ENCODE results near the gene APOL3. TPM values are rescaled to one million over a fixed set of nuclear protein-coding genes. Genes with fewer than 3 reads are reported as not detected.

APOL3 gene
- total RNA-seq, 1 experiment from 2014 or later: not detected

DNA sequence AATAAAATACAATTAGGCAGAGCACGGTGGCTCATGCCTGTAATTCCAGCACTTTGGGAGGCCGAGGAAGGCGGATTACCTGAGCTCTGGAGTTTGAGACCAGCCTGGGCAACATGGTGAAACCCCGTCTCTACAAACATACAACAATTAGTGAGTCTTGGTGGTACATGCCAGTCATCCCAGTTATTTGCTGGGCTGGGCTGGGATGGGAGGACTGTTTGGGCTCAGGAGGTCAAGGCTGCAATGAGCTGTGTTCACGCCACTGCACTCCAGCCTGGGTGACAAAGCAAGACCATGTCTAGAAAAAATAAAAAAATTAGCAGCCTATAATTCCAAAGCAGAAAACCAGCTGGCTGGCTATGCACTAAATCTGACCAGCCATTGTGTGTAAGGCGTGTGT is 35.1 kb downstream of the APOL3 start:
- Histone ChIP-seq H4K5ac (ENCODE audit: insufficient read length, low read depth, low read length) (no peak overlapping the region), H4K91ac (ENCODE audit: insufficient read length, low read depth, low read length) (no peak overlapping the region), H3K4me1 (ENCODE audit: insufficient read depth, low read length) (0 out of 2 replicates have a peak, but pooled peaks cover 4% of the 10 kb centered on the region), H2AK5ac (ENCODE audit: insufficient read length, low read length) (no peak overlapping the region), H3K27me3 (ENCODE audit: insufficient read depth, low read length) (no peaks in the 10 kb centered on the region), H2BK15ac (ENCODE audit: low read depth, low read length) (no peak overlapping the region), H2BK120ac (ENCODE audit: low read depth, low read length, poor library complexity, severe bottlenecking) (no peak overlapping the region), H3K23me2 (ENCODE audit: insufficient read length, low read depth, low read length, poor library complexity, severe bottlenecking) (no peaks in the 10 kb centered on the region), H2BK20ac (ENCODE audit: low read depth, low read length, poor library complexity, severe bottlenecking) (no peak overlapping the region), H3K79me2 (ENCODE audit: insufficient read depth, low read length) (no peaks in the 10 kb centered on the region), H3K79me1 (ENCODE audit: insufficient read depth, low read depth, low read length, poor library complexity, severe bottlenecking) (no peaks in the 10 kb centered on the region), H2AFZ (ENCODE audit: low read length) (no peak overlapping the region), H3K9me3 (ENCODE audit: control insufficient read depth, low read depth, low read length) (no peaks in the 10 kb centered on the region), H3K56ac (ENCODE audit: insufficient read length, low read depth, low read length) (no peak overlapping the region), H3T11ph (ENCODE audit: low read length) (no peak overlapping the region), H4K8ac (replicated peaks; ENCODE audit: insufficient read length, low read depth, low read length) (no peak overlapping the region), H2BK12ac (ENCODE audit: insufficient read length, low read depth, low read length) (no peak overlapping the region), H3K27ac (ENCODE audit: insufficient read length, low read depth, low read length) (no peak overlapping the region), H3K18ac (ENCODE audit: insufficient read length, low read depth, low read length) (no peak overlapping the region), H3K14ac (ENCODE audit: insufficient read depth, low read length) (no peak overlapping the region), H3K4ac (ENCODE audit: low read depth, low read length) (no peak overlapping the region), H3K23ac (ENCODE audit: insufficient read length, low read depth, low read length) (no peak overlapping the region), H4K20me1 (ENCODE audit: control insufficient read depth, insufficient read depth, insufficient read length) (no peaks in the 10 kb centered on the region), H2BK5ac (ENCODE audit: insufficient read length, low read length) (no peak overlapping the region), H3K9ac (ENCODE audit: extremely low read depth, insufficient read length, low read length) (no peak overlapping the region), H3K4me2 (ENCODE audit: insufficient read depth, insufficient read length, low read length) (no peak overlapping the region)
- no peak for DNase-seq
- Mint-ChIP-seq H3K36me3 (ENCODE audit: insufficient read depth in 1 of 3, low read depth in 3 of 3) (no peaks in the 10 kb centered on the region), H3K4me3 (no peak overlapping the region), H3K4me1 (peaks cover 25 to 26% of the 10 kb centered on the region in 2 experiments), H3K27me3 (ENCODE audit: low read depth) (peaks cover 37% of the 10 kb centered on the region), H3K27ac (no peak overlapping the region), H3K9me3 (no peaks in the 10 kb centered on the region)
- no CpG with 5 or more reads among the region's 6 CpGs for WGBS (ENCODE audit: extremely low coverage, insufficient read length, low lambda C conversion rate)
- no peak for TF ChIP-seq CTCF (conservative IDR thresholded peaks at IDR 0.05)
